ENCODE results near the gene PDE4B.

- TF ChIP-seq CTCF (IDR thresholded peaks at IDR 0.05; ENCODE audit: poor library complexity, severe bottlenecking) (no peak), REST (IDR thresholded peaks at IDR 0.05; ENCODE audit: borderline replicate concordance) (no peak), EP300 (conservative IDR thresholded peaks at IDR 0.05; ENCODE audit: poor library complexity, severe bottlenecking) (no peak), TAF1 (IDR thresholded peaks at IDR 0.05; ENCODE audit: low read depth) (no peak), POLR2AphosphoS5 (IDR thresholded peaks at IDR 0.05) (no peak), SMC3 (conservative IDR thresholded peaks at IDR 0.05; ENCODE audit: poor library complexity) (no peak), RAD21 (conservative IDR thresholded peaks at IDR 0.05) (no peak), EZH2 (IDR thresholded peaks at IDR 0.05; ENCODE audit: borderline replicate concordance, insufficient read depth, low read length, poor library complexity, severe bottlenecking) (no peak), MXI1 (conservative IDR thresholded peaks at IDR 0.05; ENCODE audit: poor library complexity, severe bottlenecking) (no peak)
Observed at GRCh38 chr1:66294707-66295370, 502.1 kb downstream of the PDE4B start.

Data from neural cell (in vitro differentiated cells).